ENCODE data around the gene SCAMP3. TPM values are rescaled to one million over a fixed set of nuclear protein-coding genes. Genes with fewer than 3 reads are reported as not detected.
A peak's percentile ranks its signal among the peaks of the same experiment; 100 is the strongest.

SCAMP3 gene
- total and polyA plus RNA-seq, 2 donors (not counting 3 experiments of a cell fraction or from before 2014, with no cell fraction given): 80.1 to 306 TPM

- peaks cover 7% of the 10 kb centered on the region for H3K79me2 ChIP-seq (ENCODE audit: control insufficient read depth, insufficient read depth, low read length)
- no peaks in the 10 kb centered on the region for H3K27me3 ChIP-seq (ENCODE audit: control insufficient read depth in 2 of 2, insufficient read depth in 2 of 2, low read length in 2 of 2)
- H3K36me3 ChIP-seq (ENCODE audit: control insufficient read depth in 2 of 2, extremely low read depth in 1 of 2, insufficient read depth in 2 of 2, low read length in 2 of 2): peaks cover 8 to 11% of the 10 kb centered on the region in 2 experiments
- BruUV-seq (replicated peaks): no TSS peak
- no peaks in the 10 kb centered on the region for H4K20me1 ChIP-seq (replicated peaks; ENCODE audit: control insufficient read depth, extremely low read depth, insufficient read depth, low read length)
- dilution Hi-C loops (cut with MboI; ENCODE audit: extremely low pct_ligation_motif_present, low sequenced_read_pairs) (no loop called here), intact Hi-C loops (cut with micrococcal nuclease) (no loop called here)
- peak overlapping the region; percentile 58 for H3K9ac ChIP-seq (replicated peaks; ENCODE audit: extremely low read depth, insufficient read depth, low read length)
- H2AFZ ChIP-seq (ENCODE audit: low read depth, low read length): peak overlapping the region; percentile 44
- TF ChIP-seq, protein P1, sequence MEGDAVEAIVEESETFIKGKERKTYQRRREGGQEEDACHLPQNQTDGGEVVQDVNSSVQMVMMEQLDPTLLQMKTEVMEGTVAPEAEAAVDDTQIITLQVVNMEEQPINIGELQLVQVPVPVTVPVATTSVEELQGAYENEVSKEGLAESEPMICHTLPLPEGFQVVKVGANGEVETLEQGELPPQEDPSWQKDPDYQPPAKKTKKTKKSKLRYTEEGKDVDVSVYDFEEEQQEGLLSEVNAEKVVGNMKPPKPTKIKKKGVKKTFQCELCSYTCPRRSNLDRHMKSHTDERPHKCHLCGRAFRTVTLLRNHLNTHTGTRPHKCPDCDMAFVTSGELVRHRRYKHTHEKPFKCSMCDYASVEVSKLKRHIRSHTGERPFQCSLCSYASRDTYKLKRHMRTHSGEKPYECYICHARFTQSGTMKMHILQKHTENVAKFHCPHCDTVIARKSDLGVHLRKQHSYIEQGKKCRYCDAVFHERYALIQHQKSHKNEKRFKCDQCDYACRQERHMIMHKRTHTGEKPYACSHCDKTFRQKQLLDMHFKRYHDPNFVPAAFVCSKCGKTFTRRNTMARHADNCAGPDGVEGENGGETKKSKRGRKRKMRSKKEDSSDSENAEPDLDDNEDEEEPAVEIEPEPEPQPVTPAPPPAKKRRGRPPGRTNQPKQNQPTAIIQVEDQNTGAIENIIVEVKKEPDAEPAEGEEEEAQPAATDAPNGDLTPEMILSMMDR (IDR thresholded peaks at IDR 0.05; ENCODE audit: extremely low read depth in 1 of 2, insufficient read depth in 1 of 2, low read depth in 1 of 2, low read length in 2 of 2): no peak
- peak; percentile 48 for TF ChIP-seq POLR2A (IDR thresholded peaks at IDR 0.05; ENCODE audit: low read depth, low read length)
- no peak for TF ChIP-seq FOS (IDR thresholded peaks at IDR 0.05; ENCODE audit: borderline replicate concordance, insufficient read depth, low read length)
- peak; percentile 32 for TF ChIP-seq POLR2AphosphoS5 (IDR thresholded peaks at IDR 0.05; ENCODE audit: insufficient read depth, low read depth, low read length)
- TF ChIP-seq, protein P2, sequence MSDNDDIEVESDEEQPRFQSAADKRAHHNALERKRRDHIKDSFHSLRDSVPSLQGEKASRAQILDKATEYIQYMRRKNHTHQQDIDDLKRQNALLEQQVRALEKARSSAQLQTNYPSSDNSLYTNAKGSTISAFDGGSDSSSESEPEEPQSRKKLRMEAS (IDR thresholded peaks at IDR 0.05; ENCODE audit: insufficient read depth, insufficient read length): peak; percentile 90
- FAIRE-seq: peak; percentile 85
- H3K4me2 ChIP-seq (ENCODE audit: insufficient read depth, low read length): peak overlapping the region; percentile 82
- H3K27ac ChIP-seq (ENCODE audit: insufficient read depth, low read depth, low read length): peak overlapping the region; percentile 46
- H3K9me3 ChIP-seq (replicated peaks; ENCODE audit: control insufficient read depth, insufficient read depth, low read length): no peaks in the 10 kb centered on the region
- H3K4me3 ChIP-seq (replicated peaks in 1 of 3; ENCODE audit: insufficient read depth in 1 of 3, low read depth in 1 of 3, low read length in 3 of 3): peak overlapping the region; percentile 38 to 74 (median 46)
- peaks cover 16% of the 10 kb centered on the region for H3K4me1 ChIP-seq (ENCODE audit: control insufficient read depth, extremely low read depth, insufficient read depth, low read length)
- ChIA-PET POLR2A (no interaction called here), CTCF (interaction anchor here (0.8 to 2.6 kb wide), 3 partner anchors 9 to 34 kb away, joined by 3 to 16 read pairs (median 4); no protein-coding TSS in a partner anchor)
- DNase-seq (ENCODE audit: low read depth, low spot score): peak; percentile 81
- H3K9me1 ChIP-seq (replicated peaks; ENCODE audit: control insufficient read depth, extremely low read depth, insufficient read depth, low read length): no peaks in the 10 kb centered on the region
Observed at GRCh38 chr1:155241069-155241679, 21.0 kb downstream of the SCAMP3 start.

Measured in endothelial cell of umbilical vein (primary cell).